ENCODE measurements around the gene FAM107B.

Gene FAM107B

DNA sequence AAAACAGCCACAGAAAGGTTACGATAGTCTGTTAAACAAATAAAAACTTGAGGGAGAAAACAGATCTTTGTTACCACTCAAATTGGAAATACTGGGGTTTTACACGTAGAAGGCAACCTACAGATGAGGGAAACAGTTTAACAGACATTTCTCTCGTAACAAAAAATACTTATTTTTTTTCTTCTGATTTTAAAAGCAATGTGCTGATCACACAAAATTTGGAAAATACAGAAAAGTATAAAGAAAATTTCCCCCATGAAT, 211.7 kb downstream of the FAM107B start:
- TF ChIP-seq CEBPB (IDR thresholded peaks at IDR 0.05) (no peak), EGR1 (IDR thresholded peaks at IDR 0.05) (no peak)
- TF ChIP-seq, protein P1, sequence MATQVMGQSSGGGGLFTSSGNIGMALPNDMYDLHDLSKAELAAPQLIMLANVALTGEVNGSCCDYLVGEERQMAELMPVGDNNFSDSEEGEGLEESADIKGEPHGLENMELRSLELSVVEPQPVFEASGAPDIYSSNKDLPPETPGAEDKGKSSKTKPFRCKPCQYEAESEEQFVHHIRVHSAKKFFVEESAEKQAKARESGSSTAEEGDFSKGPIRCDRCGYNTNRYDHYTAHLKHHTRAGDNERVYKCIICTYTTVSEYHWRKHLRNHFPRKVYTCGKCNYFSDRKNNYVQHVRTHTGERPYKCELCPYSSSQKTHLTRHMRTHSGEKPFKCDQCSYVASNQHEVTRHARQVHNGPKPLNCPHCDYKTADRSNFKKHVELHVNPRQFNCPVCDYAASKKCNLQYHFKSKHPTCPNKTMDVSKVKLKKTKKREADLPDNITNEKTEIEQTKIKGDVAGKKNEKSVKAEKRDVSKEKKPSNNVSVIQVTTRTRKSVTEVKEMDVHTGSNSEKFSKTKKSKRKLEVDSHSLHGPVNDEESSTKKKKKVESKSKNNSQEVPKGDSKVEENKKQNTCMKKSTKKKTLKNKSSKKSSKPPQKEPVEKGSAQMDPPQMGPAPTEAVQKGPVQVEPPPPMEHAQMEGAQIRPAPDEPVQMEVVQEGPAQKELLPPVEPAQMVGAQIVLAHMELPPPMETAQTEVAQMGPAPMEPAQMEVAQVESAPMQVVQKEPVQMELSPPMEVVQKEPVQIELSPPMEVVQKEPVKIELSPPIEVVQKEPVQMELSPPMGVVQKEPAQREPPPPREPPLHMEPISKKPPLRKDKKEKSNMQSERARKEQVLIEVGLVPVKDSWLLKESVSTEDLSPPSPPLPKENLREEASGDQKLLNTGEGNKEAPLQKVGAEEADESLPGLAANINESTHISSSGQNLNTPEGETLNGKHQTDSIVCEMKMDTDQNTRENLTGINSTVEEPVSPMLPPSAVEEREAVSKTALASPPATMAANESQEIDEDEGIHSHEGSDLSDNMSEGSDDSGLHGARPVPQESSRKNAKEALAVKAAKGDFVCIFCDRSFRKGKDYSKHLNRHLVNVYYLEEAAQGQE (IDR thresholded peaks at IDR 0.05; ENCODE audit: low read depth) = no peak

DNA sequence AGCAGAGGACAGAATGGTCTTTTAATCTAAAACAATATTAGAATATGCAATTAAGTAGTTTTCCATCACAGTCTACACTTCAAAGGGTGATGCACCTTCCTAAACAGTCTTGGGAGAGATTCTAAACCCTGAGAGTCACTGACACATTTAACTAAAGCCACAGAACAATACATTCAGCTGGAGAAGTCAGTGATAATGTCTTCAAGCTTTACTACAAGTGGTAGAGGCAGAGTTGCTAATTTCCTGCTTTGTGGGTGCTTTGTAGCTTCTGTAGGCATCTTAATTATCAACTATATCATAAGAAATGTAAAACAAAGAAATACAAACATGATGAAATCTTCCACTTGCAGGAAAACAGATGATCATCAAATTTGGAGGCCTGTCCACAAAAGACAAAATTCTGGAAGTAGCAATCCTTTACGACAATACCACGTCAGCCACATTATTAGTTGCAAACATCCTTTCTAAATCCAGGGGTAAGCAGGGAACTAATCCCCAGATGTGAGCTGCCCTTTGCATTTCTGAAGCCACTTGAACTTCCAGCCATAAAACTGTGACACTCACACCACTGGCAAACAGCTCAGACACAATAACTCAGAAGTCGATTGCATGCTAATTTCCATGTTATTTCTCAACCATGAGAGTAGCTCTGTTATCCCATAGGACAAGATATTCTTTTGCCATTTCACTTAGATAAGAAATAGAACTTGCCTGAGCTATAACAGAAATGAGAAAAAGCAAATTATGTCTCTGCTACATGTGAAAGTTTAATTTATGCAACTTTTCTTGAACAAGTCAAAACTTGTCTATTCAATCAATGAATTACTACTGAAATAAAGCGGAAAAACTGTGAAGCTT, 212.2 kb downstream of the FAM107B start:
- TF ChIP-seq CREB1 (IDR thresholded peaks at IDR 0.05; ENCODE audit: low read depth) (no peak), FOXM1 (IDR thresholded peaks at IDR 0.05; ENCODE audit: borderline replicate concordance, low read depth) (no peak), EGR1 (IDR thresholded peaks at IDR 0.05) (no peak), RAD21 (IDR thresholded peaks at IDR 0.05; ENCODE audit: low read depth) (no peak), YY1 (IDR thresholded peaks at IDR 0.05; ENCODE audit: low read depth) (no peak), EP300 (IDR thresholded peaks at IDR 0.05; ENCODE audit: borderline replicate concordance) (no peak), TAF1 (IDR thresholded peaks at IDR 0.05; ENCODE audit: low read depth) (no peak), TEAD4 (IDR thresholded peaks at IDR 0.05) (no peak), NFIC (IDR thresholded peaks at IDR 0.05) (no peak)
- TF ChIP-seq, protein P2, sequence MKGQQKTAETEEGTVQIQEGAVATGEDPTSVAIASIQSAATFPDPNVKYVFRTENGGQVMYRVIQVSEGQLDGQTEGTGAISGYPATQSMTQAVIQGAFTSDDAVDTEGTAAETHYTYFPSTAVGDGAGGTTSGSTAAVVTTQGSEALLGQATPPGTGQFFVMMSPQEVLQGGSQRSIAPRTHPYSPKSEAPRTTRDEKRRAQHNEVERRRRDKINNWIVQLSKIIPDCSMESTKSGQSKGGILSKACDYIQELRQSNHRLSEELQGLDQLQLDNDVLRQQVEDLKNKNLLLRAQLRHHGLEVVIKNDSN (IDR thresholded peaks at IDR 0.05) = no peak
- TF ChIP-seq, protein P1 (IDR thresholded peaks at IDR 0.05; ENCODE audit: low read depth) = no peak

DNA sequence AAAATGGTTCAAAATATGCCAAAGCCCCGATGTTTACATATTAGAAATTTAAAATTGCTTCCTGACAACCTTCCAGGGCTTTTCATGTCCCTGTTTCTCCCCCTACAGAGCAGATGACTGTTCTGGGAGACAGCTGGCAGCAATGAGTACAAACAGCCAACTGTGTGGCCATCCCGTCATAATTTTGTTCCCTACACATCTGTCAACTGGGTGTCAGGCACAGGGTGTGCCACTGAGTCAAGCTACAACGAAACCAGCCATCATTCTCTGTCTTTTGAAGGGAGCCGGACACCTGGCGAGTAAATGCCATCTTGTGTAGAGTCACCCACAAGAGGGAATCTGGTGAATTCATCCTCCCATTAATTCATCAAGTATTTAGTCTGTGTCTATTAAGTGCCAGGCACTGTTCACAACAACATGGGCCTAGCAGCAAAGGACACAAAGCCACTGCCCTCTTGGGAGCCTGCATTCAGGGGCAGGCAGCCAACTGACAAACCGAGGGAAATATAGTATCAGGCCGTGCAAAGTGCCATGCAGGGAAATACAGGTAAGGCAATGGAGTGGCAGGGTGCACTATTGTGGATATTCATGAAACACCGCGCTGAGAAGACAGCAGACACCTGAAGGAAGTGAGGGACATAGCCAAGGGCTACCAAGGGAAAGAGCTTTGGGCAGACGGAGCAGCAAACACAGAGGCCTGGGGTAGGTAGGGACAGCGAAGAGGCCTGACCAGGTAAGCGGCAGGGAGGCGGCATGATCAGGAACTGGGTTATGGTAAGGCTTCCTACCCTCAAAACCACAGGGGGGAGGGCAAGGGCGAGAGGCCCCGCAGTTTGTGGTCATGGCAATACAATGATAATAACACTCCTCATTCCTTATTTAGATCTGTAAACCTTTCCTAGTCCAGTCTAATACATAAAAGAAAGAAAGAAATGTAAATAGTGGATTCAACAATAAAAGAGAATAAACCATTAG, 213.6 kb downstream of the FAM107B start:
- TF ChIP-seq EP300 (IDR thresholded peaks at IDR 0.05; ENCODE audit: borderline replicate concordance) (no peak), FOXM1 (IDR thresholded peaks at IDR 0.05; ENCODE audit: borderline replicate concordance, low read depth) (no peak), ZBTB7A (IDR thresholded peaks at IDR 0.05; ENCODE audit: low read depth) (no peak), TCF12 (IDR thresholded peaks at IDR 0.05; ENCODE audit: low read depth) (no peak), EGR1 (IDR thresholded peaks at IDR 0.05) (no peak), NFIC (IDR thresholded peaks at IDR 0.05) (no peak)
- TF ChIP-seq, protein P1 (IDR thresholded peaks at IDR 0.05; ENCODE audit: low read depth) = no peak
- TF ChIP-seq, protein P3, sequence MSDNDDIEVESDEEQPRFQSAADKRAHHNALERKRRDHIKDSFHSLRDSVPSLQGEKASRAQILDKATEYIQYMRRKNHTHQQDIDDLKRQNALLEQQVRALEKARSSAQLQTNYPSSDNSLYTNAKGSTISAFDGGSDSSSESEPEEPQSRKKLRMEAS (IDR thresholded peaks at IDR 0.05) = no peak
- TF ChIP-seq, protein P2 (IDR thresholded peaks at IDR 0.05) = no peak

DNA sequence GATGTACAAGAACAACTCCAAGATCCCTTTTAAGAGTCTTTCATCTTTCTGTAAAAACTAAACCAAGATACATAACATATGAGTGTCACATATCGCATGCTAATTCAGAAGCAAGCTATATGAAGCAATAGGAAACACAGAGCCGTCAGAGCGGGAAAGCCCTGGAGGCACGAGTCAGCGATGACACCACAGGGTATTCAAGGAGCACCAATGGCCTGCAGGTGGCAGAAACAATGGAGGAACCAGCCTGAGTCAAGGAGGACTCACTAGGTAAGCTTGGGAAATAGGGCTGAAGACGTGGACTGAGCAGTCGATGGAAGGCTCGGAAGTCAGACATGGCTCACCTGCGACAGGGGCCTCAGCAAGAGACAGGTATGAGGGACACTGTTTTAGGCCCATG, 214.4 kb downstream of the FAM107B start:
- TF ChIP-seq CREB1 (IDR thresholded peaks at IDR 0.05; ENCODE audit: low read depth) (no peak), TCF12 (IDR thresholded peaks at IDR 0.05; ENCODE audit: low read depth) (no peak), ZBTB7A (IDR thresholded peaks at IDR 0.05; ENCODE audit: low read depth) (no peak), TAF1 (IDR thresholded peaks at IDR 0.05; ENCODE audit: low read depth) (no peak), FOXM1 (IDR thresholded peaks at IDR 0.05; ENCODE audit: borderline replicate concordance, low read depth) (no peak), EP300 (IDR thresholded peaks at IDR 0.05; ENCODE audit: borderline replicate concordance) (no peak), NFIC (IDR thresholded peaks at IDR 0.05) (no peak), TEAD4 (IDR thresholded peaks at IDR 0.05) (no peak), YY1 (IDR thresholded peaks at IDR 0.05; ENCODE audit: low read depth) (no peak), CEBPB (IDR thresholded peaks at IDR 0.05) (no peak), RAD21 (IDR thresholded peaks at IDR 0.05; ENCODE audit: low read depth) (no peak), EGR1 (IDR thresholded peaks at IDR 0.05) (no peak)
- TF ChIP-seq, protein P3 (IDR thresholded peaks at IDR 0.05) = no peak
- TF ChIP-seq, protein P2 (IDR thresholded peaks at IDR 0.05) = no peak
- TF ChIP-seq, protein P1 (IDR thresholded peaks at IDR 0.05; ENCODE audit: low read depth) = no peak
